IPS-15b (cell line): ENCODE results near the gene RPL36AL.
"Not testable (repeated sequence)": the region's sequence is repeated elsewhere in the genome, so short reads cannot be mapped to it uniquely, and the experiment has no call there.

ENCODE experiments used
- H3K27me3 ChIP-seq: one replicate; pipeline ENCODE4 v1.6.1; 2013; ENCODE audit warnings: low read length; ENCODE audit not compliant: control insufficient read depth, insufficient read depth
- H3K36me3 ChIP-seq: one replicate; pipeline ENCODE4 v1.6.1; 2013; ENCODE audit warnings: low read length; ENCODE audit not compliant: control insufficient read depth, insufficient read depth
- H3K4me1 ChIP-seq: one replicate; pipeline ENCODE4 v1.6.1; 2013; ENCODE audit warnings: mild to moderate bottlenecking, low read length; ENCODE audit not compliant: control insufficient read depth, insufficient read depth
- H3K4me3 ChIP-seq: one replicate; pipeline ENCODE4 v1.5.1; 2013; ENCODE audit warnings: low read depth, low read length
- H3K9ac ChIP-seq: one replicate; pipeline ENCODE4 v1.6.1; 2013; ENCODE audit warnings: low read depth, mild to moderate bottlenecking, low read length
- H3K9me3 ChIP-seq: one replicate; pipeline ENCODE4 v1.6.1; 2013; ENCODE audit warnings: mild to moderate bottlenecking, low read length; ENCODE audit not compliant: control insufficient read depth, insufficient read depth

Gene RPL36AL

GRCh38 chr14:49620182-49621113, at the start of gene RPL36AL, which contains the start of gene MGAT2:
Gene RPL36AL (minus strand): TSS chr14:49620626. CDS start chr14:49619104, 1,522 bp downstream.
Gene MGAT2 (plus strand): TSS chr14:49620799. CDS start chr14:49621269, 470 bp downstream.
- Histone ChIP-seq H3K9ac (peak within 1 kb of the TSS; percentile 95), H3K9me3 (no peaks in the 10 kb centered on the region), H3K4me1 (peaks cover 4% of the 10 kb centered on the region), H3K27me3 (peaks cover 3% of the 10 kb centered on the region), H3K36me3 (peaks cover 3% of the 10 kb centered on the region), H3K4me3 (peak within 1 kb of the TSS; percentile 98)

GRCh38 chr14:49659526-49660455, 39.4 kb upstream of the RPL36AL start:
- no peaks in the 10 kb centered on the region for H3K4me1 ChIP-seq
- H3K4me3 ChIP-seq = no peak overlapping the region
- no peaks in the 10 kb centered on the region for H3K36me3 ChIP-seq
- no peaks in the 10 kb centered on the region for H3K9me3 ChIP-seq
- no peak overlapping the region for H3K9ac ChIP-seq
- H3K27me3 ChIP-seq = no peaks in the 10 kb centered on the region

GRCh38 chr14:49657500-49657899, 37.1 kb upstream of the RPL36AL start:
- not testable (repeated sequence) for H3K9me3 ChIP-seq, H3K36me3 ChIP-seq, H3K4me3 ChIP-seq, H3K4me1 ChIP-seq, H3K9ac ChIP-seq, H3K27me3 ChIP-seq

DNA sequence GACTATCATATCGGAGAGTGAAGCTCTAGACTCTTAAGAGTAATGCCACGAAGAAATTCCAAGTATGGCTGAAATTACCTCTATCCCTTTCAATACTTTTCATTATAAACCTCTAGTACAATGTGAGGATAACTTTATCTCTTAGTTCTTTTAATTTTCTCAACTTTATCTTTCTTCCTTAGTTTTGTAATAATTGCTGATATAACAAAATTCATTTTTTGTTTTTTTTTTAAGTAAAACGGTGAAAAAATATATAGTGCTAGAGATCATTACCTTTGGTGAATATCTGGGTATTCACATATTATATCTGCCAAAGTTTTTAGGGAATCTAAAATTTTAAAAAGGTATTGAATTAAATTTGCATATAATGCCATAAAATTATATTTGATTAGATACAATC, 34.1 kb upstream of the RPL36AL start:
- peaks cover 2% of the 10 kb centered on the region for H3K36me3 ChIP-seq
- H3K27me3 ChIP-seq = no peaks in the 10 kb centered on the region
- H3K9me3 ChIP-seq = no peaks in the 10 kb centered on the region
- H3K4me1 ChIP-seq = no peaks in the 10 kb centered on the region
- no peak overlapping the region for H3K4me3 ChIP-seq
- H3K9ac ChIP-seq = no peak overlapping the region

DNA sequence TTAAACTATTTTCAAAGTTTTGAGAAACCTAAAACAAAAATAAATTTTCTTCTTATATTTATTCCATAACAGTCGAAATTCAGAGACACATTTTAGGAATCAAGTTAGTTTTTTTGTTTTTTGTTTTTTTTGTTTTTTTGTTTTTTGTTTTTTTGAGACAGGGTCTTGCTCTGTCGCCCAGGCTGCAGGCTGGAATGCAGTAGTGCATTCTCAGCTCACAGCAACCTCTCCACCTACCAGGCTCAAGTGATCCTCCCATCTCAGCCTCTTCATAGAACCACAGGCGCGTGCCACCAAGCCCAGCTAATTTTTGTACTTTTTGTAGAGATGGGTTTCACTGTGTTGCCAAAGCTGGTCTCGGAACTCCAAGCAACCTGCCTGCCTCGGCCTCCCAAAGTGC, 33.1 kb upstream of the RPL36AL start:
- Histone ChIP-seq H3K4me1 (no peaks in the 10 kb centered on the region), H3K9ac (no peak overlapping the region), H3K4me3 (no peak overlapping the region), H3K9me3 (no peaks in the 10 kb centered on the region), H3K27me3 (no peaks in the 10 kb centered on the region), H3K36me3 (peaks cover 2% of the 10 kb centered on the region)

DNA sequence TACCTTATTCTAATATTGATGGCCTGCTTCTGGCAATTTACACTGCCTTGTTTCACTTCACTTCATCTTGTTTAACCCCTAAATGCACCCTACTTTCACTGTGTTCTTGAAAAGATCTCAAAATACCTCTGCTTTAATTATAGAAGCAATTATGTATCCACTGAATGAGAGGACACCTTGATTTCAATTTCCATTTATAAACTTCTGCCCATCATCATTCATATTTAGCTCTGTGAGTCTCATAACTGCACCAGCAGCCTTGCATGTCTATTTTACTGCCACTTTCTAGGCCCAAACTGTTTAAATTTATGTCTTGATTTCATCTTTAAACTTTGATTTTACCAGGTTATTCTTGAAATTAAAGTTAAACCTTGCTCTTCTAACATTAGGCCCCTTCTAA, 21.7 kb upstream of the RPL36AL start:
- H3K4me3 ChIP-seq = no peak overlapping the region
- H3K36me3 ChIP-seq = peaks cover 6% of the 10 kb centered on the region

GRCh38 chr14:49641697-49642129, 21.3 kb upstream of the RPL36AL start:
- Histone ChIP-seq H3K36me3 (peaks cover 6% of the 10 kb centered on the region), H3K4me3 (no peak overlapping the region), H3K27me3 (no peaks in the 10 kb centered on the region), H3K9ac (no peak overlapping the region), H3K9me3 (no peaks in the 10 kb centered on the region), H3K4me1 (no peaks in the 10 kb centered on the region)

More for the DNA sequence above, 21.7 kb upstream of the RPL36AL start:
- Histone ChIP-seq H3K27me3 (no peaks in the 10 kb centered on the region), H3K9me3 (no peaks in the 10 kb centered on the region), H3K9ac (no peak overlapping the region), H3K4me1 (no peaks in the 10 kb centered on the region)

DNA sequence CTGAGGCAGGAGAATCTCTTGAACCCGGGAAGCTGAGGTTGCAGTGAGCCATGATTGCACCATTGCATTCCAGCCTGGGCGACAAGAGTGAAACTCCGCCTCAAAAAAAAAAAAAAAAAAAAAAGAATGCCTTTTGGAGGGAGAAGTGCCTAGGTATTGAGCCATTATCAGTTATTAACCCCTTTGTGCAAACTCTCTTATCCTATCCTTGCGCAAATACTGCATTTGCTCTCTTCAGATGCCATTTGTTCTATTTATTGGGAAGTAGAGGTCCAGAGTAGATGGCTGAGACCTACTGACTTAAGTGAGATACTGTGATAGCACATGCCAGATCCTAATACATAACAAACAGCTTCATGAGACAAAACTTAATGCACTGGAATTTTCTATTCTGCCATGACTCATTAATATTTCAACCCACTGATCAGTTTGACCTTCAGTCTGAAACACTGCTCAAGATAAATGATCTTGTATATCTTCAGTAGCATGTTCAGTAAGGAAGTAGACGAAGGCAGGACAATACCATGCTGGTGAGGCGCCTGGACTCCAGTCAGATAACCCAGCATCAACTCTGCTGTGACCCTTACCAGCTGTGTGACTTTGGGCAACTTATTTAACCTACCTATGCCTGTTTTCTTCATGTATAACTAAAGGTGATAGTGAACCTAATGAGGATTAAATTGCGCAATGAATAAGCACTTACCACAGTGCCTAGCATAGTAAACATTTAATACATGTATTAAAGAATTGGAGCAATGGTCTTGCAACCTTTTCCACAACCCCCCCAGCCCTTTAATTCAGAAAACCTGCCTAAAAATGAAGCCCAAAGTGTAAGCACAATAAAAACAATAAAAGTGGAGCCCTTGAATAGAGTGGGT, 20.4 kb upstream of the RPL36AL start:
- Histone ChIP-seq H3K4me3 (no peak overlapping the region), H3K9ac (no peak overlapping the region), H3K27me3 (no peaks in the 10 kb centered on the region), H3K9me3 (no peaks in the 10 kb centered on the region), H3K4me1 (no peaks in the 10 kb centered on the region), H3K36me3 (peaks cover 6% of the 10 kb centered on the region)

DNA sequence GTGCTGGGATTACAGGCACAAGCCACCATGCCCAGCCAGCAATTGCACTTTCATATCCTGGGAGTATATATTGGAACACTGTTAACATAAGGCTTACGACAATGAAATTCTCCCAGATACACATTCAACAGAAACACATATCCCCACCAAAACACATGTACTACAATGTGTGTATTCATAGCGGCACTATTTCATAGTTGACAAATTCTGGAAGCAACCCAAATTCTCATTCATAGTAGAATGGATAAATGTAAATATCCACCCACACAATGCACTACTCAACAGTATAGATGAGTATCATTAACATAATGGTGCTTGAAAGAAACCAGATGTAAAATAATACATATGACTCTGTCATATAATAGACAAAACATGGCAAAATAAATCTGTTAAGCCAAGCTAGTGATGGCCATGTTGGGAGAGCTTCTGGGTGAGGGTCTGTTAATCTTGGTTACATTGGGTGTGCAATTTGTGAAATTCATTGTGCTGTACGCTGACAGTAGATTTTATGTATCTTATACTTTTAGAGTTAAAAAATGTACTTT, 17.2 kb upstream of the RPL36AL start:
- Histone ChIP-seq H3K36me3 (peaks cover 6% of the 10 kb centered on the region), H3K9ac (no peak overlapping the region), H3K4me1 (no peaks in the 10 kb centered on the region), H3K4me3 (no peak overlapping the region), H3K27me3 (no peaks in the 10 kb centered on the region), H3K9me3 (no peaks in the 10 kb centered on the region)

DNA sequence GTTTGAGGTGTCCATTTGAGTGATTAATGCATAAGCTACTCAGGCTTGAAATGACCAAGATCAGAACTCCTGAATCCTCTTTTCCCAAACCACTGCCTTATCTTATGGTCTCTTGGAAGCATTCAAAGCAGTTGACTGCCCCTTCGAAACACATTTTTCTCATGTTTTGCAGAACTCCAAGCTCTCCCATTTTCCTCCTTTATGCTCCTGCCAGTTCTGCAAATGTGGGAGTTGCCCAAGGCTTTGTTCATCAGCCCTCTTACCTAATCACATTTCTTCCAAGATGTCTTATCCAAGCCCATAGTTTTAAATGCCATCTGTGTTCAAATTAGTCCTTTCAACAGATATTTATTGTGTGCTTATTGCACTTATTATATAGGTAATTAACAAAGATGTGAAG, 16.4 kb upstream of the RPL36AL start:
- no peaks in the 10 kb centered on the region for H3K9me3 ChIP-seq
- H3K4me1 ChIP-seq = no peaks in the 10 kb centered on the region
- no peak overlapping the region for H3K9ac ChIP-seq
- no peak overlapping the region for H3K4me3 ChIP-seq
- H3K27me3 ChIP-seq = no peaks in the 10 kb centered on the region
- H3K36me3 ChIP-seq = peaks cover 6% of the 10 kb centered on the region
